Thyroid gland (tissue), 4 donors: ENCODE measurements around the gene TEAD3. TPM values are rescaled to one million over a fixed set of nuclear protein-coding genes. Genes with fewer than 3 reads are reported as not detected.

Source experiments
- DNase-seq, 2 donors: peaks; one replicate each; pipeline ENCODE4 v3.0.0-alpha.2; 2019
- H3K27ac ChIP-seq, 3 donors: fragments of 200-600 bp; sonication (generic); 1 replicate in 2 of 3; 2 replicates in 1 of 3; pipeline ENCODE4 v1.5.1; 2016 to 2019; ENCODE audit warnings: mild to moderate bottlenecking in 1 of 3, moderate library complexity in 1 of 3
- H3K27me3 ChIP-seq: fragments of 200-600 bp; sonication (generic); one replicate; pipeline ENCODE4 v1.5.1; 2019
- H3K36me3 ChIP-seq, 2 donors: fragments of 200-600 bp; sonication (generic); one replicate each; pipeline ENCODE4 v1.5.1; 2016 to 2019
- H3K4me1 ChIP-seq, 2 donors: fragments of 200-600 bp; sonication (generic); one replicate each; pipeline ENCODE4 v1.5.1; 2017 to 2019
- H3K4me3 ChIP-seq, 3 donors: fragments of 200-600 bp; sonication (generic); replicated peaks in 1 of 3; 1 replicate in 2 of 3; 2 replicates in 1 of 3; pipeline ENCODE4 v1.5.1; 2016; ENCODE audit warnings: mild to moderate bottlenecking in 1 of 3
- H3K9me3 ChIP-seq: fragments of 200-600 bp; sonication (generic); one replicate; pipeline ENCODE4 v1.5.1; 2017
- CTCF ChIP-seq, 6 experiments: fragments of 200-600 bp in 3 of 6; fragments of 450-650 bp in 3 of 6; sonication (generic) in 3 of 6; IDR thresholded peaks; one replicate each; pipeline ENCODE4 v1.5.1; 2016 to 2019; ENCODE audit warnings: antibody characterized with exemption in 6 of 6, mild to moderate bottlenecking in 2 of 6, inconsistent platforms in 1 of 6, moderate library complexity in 1 of 6
- POLR2A ChIP-seq, 2 donors: fragments of 450-650 bp; IDR thresholded peaks; one replicate each; pipeline ENCODE4 v1.6.1; 2017; ENCODE audit warnings: antibody characterized with exemption in 2 of 2, mild to moderate bottlenecking in 2 of 2, moderate library complexity in 1 of 2
- WGBS, 2 donors: methylation state at CpG; one replicate each; pipeline ENCODE4 v1.1.5; 2017; 5-methylcytosine and 5-hydroxymethylcytosine counted together
- intact Hi-C: fragments of 100-400 bp; cut with DNase I; formaldehyde crosslinking; loops from one replicate; pipeline ENCODE4 v1.15.1; 2023
- total RNA-seq, 4 donors: library from RNA; depleted of rRNA; stranded (reverse); fragments of >200 nt; gene quantifications; one replicate each; pipeline ENCODE4 v1.2.3, GENCODE V29; 2016

Gene TEAD3
- total RNA-seq, 4 donors from 2014 or later: 9.9 to 17.0 (median 11.2) TPM

DNA sequence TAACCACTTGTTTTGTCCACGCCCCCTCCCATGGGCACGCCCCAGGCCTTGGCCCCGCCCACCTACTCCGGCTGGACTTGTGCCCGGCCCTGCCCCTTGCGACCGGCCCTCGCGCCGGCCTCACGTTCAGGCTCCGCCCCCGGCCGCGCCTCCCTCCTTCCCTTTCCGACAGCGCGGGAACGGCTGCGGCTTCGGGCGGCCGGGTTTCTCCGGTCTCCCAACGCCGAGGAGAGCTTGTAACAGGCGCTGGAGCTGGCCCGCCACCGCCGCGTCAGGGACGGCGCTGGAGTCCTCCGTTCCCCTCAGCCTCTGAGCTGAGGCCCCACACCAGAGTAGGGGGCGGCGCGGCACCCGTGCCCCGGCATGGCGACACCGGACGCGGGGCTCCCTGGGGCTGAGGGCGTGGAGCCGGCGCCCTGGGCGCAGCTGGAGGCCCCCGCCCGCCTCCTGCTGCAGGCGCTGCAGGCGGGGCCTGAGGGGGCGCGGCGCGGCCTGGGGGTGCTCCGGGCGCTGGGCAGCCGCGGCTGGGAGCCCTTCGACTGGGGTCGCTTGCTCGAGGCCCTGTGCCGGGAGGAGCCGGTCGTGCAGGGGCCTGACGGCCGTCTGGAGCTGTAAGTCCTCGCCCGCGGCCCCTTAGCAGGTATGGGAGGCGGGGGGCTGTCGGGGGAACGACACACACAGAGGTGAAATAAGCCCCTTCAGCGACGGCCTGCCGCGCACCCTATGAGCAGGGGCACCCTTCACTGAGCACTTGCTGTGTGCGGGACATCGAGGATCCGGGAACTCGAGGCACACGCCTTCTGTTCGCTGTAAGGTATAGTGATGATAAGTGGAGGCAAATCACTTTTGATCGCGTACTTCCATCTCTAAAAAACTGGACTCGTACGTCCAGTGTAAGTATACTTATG lies 44.4 kb downstream of the TEAD3 start, which contains the start of gene FANCE:
TSS of gene FANCE (plus strand) at position 156 of the 908 bp plus-strand sequence. CDS start at position 364, 208 bp downstream.
- peak within 1 kb of the TSS in 2 of 3 donors; percentile 51 to 69 for H3K27ac ChIP-seq
- no peaks in the 10 kb centered on the region for H3K36me3 ChIP-seq
- H3K4me3 ChIP-seq: peak within 1 kb of the TSS; percentile 3 to 60 (median 57)
- no peaks in the 10 kb centered on the region for H3K27me3 ChIP-seq
- WGBS, 2 donors: 4 to 10% methylated on average over 15 to 31 of the region's 87 CpGs
- peaks cover 11 to 19% of the 10 kb centered on the region in 2 donors for H3K4me1 ChIP-seq
- no peak for TF ChIP-seq CTCF (IDR thresholded peaks at IDR 0.05)
- TF ChIP-seq POLR2A (IDR thresholded peaks at IDR 0.05): peak in 1 of 2 donors; percentile 68
- H3K9me3 ChIP-seq: no peaks in the 10 kb centered on the region
- peak; percentile 92 to 94 for DNase-seq
- intact Hi-C loops: no loop called here

DNA sequence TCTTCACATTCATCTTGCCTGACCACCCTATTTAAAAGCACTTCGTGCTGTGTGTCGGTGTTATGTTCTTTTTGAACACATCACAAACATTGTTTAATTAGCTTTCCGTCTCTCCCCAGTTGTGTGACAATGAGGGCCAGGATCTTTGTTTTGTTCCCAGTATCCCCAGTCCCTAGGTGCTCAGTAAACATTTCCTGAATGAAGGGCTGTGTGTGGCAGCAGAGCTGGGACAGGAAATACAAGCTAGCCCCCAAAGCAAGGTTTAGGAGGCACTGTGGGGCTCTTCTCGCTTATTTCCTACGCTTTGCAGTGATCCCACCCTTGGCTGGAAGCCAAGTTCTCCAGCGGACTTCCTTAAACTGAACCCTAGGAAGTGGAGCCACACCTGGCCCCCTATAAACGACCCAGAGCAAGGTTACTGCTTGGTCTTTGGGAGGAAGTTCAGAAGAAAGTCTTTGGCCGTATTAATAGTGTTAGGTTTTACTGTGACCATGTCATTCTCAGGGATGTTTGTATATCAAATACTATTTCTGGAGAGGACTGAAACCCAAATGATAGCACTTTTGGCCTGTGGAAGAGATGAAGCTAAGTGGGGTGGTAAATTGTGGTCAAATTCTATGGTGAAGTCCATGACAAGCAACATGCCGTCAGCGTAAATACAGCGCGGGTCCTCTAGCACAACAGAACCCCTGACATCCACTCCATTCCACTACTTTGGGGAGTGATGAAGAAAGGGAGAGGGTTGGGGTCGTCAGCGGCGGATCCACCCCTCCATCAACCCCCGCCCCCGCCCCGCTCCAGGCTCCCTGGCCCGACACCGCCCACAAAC lies 45.3 kb downstream of the TEAD3 start:
- 15 to 24% methylated on average over 18 to 20 of the region's 20 CpGs for WGBS, 2 donors
- intact Hi-C loops: loop anchor here (2.0 kb wide), 1 partner anchor 109 kb away; the partner anchor contains the start of gene PPARD
- TF ChIP-seq CTCF (IDR thresholded peaks at IDR 0.05): no peak
- peak in 1 of 2 donors; percentile 20 for DNase-seq
- H3K36me3 ChIP-seq: no peaks in the 10 kb centered on the region
- H3K9me3 ChIP-seq: no peaks in the 10 kb centered on the region
- peaks cover 11 to 19% of the 10 kb centered on the region in 2 donors for H3K4me1 ChIP-seq
- H3K4me3 ChIP-seq: peak overlapping the region in 1 of 3 donors; percentile 57
- no peaks in the 10 kb centered on the region for H3K27me3 ChIP-seq
- peak overlapping the region in 1 of 3 donors; percentile 21 for H3K27ac ChIP-seq

DNA sequence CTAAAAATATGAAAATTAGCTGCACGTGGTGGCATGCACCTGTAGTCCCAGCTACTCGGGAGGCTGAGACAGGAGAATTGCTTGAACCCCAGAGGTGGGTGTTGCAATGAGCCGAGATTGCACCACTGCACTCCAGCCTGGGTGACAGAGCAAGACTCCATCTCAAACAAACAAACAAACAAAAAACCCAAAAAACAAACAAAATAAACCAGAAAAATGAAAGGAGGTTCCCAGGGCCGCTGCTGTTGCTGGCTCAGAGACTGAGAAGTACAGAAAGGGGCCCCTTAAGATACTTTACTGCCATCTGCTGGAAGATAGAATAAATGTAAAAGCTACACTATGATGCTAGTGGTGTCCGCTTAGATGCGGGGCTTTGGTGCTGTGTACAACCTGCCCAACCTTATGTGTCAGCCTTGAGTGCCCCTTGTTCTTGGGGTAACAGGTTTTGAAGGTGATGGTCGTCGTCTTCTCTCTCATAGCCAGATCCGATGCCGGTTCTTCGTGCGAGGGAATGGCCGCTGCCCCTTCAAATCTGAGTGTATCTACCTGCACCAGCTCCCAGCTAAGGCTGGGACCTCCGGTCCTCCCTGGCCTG lies 47.5 kb downstream of the TEAD3 start:
- Histone ChIP-seq H3K36me3 (no peaks in the 10 kb centered on the region), H3K27me3 (no peaks in the 10 kb centered on the region), H3K4me3 (no peak overlapping the region), H3K4me1 (peaks cover 11 to 18% of the 10 kb centered on the region in 2 donors), H3K27ac (no peak overlapping the region), H3K9me3 (no peaks in the 10 kb centered on the region)
- peak; percentile 19 to 35 for DNase-seq
- intact Hi-C loops: loop anchor here (5.0 kb wide), 1 partner anchor 152 kb away; the partner anchor contains the start of gene DEF6
- TF ChIP-seq POLR2A (IDR thresholded peaks at IDR 0.05): no peak
- peak; percentile 45 to 88 (median 72) for TF ChIP-seq CTCF (IDR thresholded peaks at IDR 0.05)
- 31 to 38% methylated on average over 12 to 14 of the region's 14 CpGs for WGBS, 2 donors

- Histone ChIP-seq H3K4me1 (peaks cover 9 to 13% of the 10 kb centered on the region in 2 donors), H3K9me3 (no peaks in the 10 kb centered on the region), H3K36me3 (no peaks in the 10 kb centered on the region), H3K27me3 (no peaks in the 10 kb centered on the region), H3K27ac (no peak overlapping the region), H3K4me3 (no peak overlapping the region)
- TF ChIP-seq POLR2A (IDR thresholded peaks at IDR 0.05): no peak
- no peak for TF ChIP-seq CTCF (IDR thresholded peaks at IDR 0.05)
- intact Hi-C loops: loop anchor here (5.0 kb wide), 1 partner anchor 151 kb away; the partner anchor contains the start of gene DEF6
- 78% methylated on average over 7 of the region's 7 CpGs for WGBS, 2 donors
- DNase-seq: no peak
These were observed 48.7 kb downstream of the TEAD3 start for GRCh38 chr6:35448191-35448590.
